Stimulated activated CD8-positive, alpha-beta memory T cell treated with anti-CD3 and anti-CD28 coated beads, Interleukin-15, amount 100 ng/mL, for 48 hours (primary cell): Measurements from ENCODE around the gene CBARP.

ENCODE experiments used
- DNase-seq, 2 donors: peaks; one replicate each; pipeline ENCODE4 v3.0.0-alpha.2; 2020; ENCODE audit warnings: low read depth in 2 of 2

The CBARP gene

DNA sequence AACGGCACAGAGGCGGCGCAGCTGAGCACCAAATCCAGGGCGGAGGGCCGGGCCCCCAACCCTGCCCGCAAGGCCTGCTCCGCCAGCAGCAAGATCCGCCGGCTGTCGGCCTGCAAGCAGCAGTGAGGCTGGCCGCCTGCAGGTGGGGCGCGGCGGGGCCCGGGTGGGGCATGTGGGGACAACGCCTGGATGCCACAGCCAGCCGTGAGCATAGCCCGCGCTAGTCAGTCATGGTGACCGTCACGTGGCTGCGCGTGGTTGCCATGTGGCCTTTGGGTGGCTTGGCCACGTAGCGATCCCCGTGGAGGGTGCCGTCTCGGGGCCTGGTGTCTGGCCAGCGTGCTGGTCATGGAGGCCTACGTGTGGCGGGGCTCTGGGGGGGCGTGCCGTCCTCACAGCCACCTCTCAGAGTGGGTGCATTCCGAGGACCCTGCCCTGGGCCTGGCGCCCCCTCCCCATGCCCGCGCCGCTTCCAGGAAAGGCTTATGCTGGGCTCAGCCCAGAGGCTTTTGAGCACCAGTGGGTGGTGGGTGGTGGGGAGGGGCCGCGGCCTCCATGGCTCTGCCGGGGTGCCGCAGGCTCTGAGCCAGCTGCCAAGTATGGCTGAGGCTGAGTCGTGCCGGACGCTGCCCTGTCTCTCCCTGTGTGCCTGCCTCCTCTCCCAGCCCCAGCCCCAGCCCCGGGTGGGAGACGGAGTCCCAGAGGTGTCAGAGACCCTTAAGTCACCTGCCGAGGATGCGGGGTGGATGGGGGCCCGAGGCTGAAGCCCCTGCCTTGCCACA is 11.1 kb downstream of the CBARP start:
- no peak for DNase-seq

DNA sequence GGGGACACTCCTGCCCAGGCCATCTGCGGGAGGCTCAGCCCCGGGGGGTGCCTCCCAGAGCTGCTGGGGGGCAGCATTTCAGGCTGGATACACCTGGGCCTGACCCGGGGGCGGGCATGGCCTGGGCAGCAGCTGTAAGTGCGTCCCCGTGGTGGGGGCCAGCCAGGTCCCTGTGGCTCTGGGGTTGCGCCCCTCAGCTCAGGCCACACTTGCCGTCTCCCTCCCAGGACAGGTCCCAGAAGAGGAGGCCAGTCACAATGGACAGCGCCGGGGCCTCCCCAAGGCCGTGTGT is 11.6 kb downstream of the CBARP start:
- no peak for DNase-seq

DNA sequence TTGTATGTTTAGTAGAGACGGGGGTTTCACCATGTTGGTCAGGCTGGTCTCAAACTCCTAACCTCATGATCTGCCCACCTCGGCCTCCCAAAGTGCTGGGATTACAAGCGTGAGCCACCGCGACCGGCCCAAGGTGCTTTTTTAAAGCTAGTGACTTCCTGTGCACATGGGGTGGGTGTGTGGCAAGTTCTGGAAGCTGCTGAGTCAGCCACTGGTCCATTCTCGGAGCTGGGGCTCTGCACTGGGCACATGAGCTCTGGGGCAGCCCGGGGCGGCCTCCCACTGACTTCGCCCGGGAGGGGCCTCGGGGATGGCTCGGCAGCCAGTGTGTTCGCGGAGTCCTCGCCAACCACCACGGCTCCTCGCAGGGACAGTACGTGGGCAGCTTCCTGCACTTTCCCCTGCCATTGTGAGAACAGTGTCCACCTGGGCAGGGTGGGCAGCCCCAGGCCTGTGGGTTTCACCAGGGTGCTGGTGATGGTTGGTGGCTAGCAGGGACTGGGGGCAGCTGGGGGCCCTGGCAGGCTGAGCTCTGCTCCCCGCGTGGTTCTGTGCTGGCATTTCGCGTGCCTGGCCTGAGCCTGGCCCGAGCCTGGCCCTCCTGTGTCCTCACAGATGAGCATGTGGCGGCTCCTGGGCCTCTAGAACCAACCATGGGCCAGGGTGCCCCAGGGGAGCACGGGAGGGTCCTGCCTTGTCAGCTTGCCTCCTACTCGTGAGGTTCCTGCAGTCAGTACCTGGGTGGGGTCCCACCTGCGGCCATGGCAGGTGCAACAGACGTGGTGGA is 12.2 kb downstream of the CBARP start:
- no peak for DNase-seq

DNA sequence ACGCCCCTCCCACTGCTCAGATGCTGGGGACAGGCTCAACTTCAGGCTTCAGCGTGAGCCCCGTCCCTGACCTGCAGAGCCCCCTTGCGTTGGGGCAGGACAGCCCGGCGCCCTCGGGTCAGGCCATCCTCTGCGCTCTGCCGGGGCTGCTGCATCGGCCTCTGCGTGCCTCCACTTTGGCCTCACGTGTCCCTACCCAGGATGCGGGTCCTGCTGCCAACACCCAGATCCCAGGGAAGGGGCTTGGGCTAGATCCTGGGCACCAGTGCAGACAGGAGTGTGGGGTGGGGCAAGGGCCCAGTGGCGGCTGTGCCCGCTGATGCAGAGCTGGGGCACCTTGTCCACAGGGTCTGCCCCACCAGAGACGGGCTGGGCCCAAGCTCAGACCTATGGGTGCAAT is 13.0 kb downstream of the CBARP start:
- no peak for DNase-seq

DNA sequence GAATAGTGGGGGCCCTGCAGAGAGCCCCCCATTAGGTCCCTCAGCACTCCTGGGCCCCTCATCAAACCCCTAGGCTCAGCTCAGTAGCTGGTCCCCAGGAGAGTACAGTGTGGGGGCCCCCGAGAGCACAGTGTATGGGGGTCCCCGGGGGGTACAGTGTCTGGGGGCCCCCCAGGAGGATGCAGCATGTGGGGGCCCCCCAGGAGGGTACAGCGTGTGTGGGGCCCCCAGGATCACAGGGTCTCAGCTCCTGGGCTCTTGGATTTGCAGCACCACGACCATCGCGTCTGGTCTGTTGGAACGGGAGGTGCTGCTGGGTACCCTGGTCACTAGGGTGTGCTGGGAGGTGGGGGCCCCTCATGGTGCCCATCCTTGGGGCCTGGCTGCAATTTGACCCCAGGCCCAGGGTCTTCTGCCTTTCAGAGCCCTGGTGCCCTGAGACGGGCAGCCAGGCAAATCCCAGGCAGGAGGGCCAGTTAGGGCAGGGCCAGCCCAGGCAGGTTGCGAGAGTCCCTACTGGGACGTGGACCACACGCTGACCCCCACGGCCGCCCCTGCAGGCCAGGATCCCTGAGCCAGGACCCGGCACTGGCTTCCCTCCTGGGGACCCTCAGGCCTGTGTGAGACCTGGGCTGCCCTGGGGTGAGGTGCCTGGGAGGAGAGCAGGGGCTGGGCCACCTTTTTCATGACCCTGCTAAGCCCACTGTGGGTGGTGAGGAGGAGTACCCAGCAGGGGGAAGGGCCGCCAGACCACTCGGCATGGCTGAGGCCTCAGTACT is 13.6 kb downstream of the CBARP start:
- no peak for DNase-seq

DNA sequence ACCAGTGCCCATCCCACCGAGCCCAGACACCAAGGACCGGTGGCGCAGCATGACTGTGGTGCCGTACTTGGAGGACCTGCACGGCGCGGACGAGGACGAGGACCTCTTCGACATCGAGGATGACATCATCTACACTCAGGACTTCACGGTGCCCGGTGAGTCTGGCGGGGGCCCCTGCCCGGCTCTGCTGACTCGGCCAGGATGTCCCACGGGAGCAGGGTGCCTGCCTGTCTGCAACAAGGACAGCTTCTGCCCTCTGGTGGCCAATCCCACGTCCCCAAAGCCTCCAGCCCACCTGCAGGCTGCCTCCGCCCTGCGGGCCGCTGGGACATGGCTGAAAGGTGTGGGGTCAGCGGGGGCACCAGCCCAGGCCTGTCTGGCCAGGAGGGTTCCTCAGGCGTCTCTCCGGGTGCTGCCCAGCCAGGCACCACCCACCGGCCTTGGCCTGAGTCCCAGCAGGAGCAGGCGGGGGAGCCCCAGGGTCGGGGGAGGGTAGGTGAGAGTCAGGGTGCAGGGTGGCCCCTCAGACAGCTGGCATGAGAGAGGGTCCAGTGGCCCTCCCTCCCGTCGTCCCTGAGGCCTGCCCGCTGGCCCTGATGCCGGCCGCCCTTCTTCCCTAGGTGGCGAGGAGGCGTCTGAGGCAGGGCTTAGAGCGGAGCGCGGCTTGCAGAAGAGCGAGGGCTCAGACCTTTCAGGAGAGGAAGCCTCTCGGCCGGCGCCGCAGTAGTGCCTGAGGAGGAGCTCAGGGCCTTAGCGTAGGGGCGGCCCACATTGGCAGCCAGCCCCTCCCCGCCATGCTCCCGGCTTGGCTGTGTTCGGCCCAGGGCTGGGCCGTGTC is 14.6 kb downstream of the CBARP start:
- no peak for DNase-seq

DNA sequence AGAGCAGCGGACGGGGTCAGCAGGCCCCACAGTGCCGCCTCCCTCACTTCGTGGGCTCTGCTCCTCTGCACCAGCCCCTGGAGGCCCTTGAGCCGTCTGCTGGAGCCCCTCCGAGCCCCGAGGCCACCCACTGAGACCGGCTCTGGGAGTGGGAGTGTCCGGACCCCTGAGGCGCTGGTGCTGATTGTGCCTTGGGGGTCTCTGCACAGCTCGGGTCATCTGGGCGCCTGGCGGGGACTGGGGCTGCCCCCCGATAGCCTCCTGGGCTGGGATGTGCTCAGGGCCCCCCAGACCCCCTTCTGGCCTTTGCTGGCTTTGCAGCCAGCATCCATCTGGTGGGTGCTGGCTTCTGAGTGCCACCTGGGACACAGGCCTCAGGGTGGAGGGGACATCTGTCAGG is 15.4 kb downstream of the CBARP start:
- no peak for DNase-seq

DNA sequence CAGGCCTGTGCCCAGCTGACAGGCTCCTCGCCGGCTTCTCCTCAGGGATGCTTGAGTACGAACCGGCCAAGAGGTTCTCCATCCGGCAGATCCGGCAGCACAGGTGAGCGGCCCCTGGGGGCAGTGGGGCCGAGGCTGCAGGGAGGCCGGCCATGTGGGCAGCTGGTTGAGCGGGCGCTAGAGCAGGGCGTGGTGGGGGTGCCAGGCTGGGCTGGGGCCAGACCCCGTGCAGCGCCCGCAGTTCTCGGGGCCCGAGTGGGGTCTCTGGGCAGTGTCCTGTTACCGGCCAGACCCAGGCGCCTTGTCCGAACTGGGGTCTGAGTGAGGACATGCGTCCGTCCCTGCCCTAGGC is 15.9 kb downstream of the CBARP start:
- no peak for DNase-seq

DNA sequence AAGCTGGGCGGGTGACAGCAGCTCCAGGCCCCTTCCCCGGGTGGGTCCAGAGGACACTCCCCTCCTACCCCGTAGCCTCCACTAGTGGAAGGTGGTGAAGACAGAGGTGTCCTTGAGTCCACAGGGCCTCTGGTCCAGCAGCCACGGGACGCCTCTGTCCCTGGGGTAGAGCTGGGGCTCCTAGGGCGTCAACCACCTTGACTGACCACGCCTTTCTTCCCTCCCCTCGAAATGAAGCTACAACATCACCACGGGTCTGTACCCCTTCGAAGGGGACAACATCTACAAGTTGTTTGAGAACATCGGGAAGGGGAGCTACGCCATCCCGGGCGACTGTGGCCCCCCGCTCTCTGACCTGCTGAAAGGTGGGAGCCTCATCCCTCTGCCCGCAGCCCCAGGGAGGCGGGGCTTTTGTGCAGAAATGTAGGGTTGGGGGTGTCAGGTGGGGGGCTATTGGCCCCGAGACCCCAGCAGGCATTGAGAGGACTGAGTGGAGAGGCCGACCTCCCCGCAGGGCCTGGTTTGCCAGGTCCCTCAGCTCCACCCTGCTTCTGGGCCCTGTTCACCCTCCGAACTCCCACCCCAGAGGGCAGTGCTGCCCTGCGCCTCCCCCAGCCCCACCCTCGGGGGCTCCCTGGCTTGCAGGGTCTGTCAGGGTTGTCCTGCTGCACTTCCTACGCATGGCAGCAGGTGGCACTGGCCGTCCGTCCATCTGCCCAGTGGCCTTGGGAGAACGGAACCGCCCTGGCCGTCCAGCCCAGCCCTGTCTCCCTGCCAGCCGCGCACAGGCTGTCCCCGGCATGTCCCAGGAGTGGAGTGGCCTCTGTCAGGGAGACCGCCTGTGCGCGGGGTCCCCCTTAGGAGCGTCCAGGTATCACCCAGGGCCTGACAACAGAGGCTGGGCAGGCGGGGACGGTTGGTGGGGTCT is 16.6 kb downstream of the CBARP start:
- no peak for DNase-seq

DNA sequence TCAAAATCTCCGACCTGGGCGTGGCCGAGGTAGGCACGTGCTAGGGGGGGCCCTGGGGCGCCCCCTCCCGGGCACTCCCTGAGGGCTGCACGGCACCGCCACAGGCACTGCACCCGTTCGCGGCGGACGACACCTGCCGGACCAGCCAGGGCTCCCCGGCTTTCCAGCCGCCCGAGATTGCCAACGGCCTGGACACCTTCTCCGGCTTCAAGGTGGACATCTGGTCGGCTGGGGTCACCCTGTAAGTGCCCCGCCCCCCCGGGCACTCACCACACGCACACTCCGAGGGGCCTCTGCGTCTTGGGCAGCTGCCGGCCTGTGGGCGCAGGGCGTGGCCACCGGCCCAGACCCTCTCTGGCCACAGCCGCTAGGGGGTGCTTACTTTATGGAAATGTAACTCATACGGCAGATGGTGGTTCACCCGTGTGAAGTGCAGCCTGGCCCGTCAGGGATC is 17.3 kb downstream of the CBARP start:
- no peak for DNase-seq

DNA sequence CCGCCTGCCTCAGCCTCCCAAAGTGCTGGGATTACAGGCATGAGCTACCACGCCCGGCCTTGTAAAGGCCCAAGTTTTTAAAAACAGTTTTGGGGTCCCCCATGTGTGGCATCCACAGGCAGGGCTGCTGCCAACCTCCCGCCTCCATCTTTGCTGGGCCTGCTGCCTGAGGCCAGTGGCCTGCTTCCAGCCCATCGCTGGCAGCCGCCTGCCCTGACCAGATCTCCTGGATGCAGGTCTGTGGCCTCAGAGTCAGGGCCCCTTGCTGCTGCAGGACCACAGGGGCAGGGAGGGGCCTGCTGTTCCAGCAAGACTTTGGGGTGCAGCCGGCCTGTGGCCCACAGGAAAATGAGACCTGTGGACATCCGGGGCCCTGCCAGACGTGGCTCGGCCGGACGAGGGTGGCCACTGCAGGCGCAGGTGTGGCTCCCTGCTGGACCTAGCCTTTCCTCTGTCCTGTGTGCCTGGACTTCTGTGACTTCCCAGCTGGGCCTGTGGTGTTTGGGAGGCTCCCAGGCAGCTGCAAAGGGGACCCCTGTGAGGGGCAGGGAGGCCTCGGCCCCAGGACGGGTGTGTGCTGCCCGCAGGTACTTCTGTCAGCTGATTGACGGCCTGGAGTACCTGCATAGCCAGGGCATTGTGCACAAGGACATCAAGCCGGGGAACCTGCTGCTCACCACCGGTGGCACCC is 17.9 kb downstream of the CBARP start:
- DNase-seq = no peak

DNA sequence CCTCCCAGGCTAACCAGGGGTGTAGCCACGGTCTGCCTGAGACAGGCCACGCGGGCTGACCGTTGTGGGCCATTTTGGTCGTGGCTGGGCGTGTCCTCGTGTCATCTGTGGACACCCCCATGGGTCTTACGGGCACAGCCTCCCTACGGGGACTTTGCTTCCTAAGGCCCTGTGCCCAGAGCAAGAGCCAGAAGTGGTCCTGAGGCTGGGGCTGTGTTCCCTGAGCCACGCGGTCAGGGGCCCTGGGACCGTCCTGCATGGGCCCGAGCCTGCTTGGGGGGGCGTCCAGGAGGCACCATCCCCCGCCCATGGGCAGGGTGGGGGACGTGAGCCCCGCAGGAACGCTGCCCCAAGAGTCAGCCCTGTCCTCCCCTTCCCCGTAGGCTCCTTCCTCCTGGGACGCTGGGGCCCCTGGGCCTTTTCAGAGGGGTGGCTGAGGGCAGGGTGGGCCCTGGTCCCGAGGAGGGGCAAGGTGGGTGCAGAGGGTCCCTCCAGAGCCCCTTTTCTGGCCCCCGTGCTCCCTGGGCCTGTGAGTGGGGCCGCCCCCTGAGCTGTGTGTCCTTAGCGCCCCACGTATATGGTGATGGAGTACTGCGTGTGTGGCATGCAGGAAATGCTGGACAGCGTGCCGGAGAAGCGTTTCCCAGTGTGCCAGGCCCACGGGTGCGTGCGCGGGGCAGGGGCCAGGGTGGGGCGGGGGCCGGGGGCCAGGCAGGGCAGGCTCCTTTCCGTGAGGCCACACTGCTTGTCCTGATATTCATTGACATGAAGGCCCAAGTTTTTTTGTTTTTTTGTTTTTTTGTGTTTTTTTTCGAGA is 18.8 kb downstream of the CBARP start:
- DNase-seq = no peak

DNA sequence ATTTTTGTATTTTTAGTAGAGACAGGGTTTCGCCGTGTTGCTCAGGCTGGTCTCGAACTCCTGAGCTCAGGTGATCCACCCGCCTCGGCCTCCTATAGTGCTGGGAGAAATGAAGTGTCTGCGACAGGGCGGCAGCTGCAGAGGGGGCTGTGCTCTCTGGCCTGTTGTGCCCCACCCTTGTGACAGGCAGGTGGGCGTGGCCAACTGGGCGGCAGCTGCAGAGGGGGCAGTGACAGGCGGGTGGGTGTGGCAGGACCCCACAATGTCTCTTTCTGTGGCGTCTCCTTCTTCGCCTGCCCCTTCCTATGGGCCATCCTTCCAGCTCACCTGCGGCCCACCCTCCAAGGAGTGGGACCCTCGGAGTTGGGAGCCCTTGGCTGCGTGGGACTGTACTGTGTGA is 20.4 kb downstream of the CBARP start:
- no peak for DNase-seq

DNA sequence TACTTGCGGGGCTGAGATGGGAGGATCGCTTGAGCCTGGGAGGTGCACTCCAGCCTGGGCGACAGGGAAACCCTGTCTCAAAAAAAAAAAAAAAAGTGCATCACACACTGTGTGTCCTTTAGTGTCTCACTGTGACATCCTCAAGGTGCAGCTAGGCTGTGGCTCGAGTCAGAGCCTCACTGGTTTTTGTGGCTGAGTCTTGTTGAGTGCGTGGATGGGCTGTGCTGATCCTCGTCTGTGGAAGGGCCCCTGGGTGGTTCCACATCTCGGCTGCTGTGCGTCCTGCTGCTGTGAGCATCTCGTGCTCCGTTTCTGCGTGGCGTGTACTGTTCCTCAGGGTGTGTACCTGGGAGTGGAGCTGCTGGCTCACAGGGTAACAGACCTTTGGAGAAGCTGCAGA is 21.0 kb downstream of the CBARP start:
- no peak for DNase-seq

DNA sequence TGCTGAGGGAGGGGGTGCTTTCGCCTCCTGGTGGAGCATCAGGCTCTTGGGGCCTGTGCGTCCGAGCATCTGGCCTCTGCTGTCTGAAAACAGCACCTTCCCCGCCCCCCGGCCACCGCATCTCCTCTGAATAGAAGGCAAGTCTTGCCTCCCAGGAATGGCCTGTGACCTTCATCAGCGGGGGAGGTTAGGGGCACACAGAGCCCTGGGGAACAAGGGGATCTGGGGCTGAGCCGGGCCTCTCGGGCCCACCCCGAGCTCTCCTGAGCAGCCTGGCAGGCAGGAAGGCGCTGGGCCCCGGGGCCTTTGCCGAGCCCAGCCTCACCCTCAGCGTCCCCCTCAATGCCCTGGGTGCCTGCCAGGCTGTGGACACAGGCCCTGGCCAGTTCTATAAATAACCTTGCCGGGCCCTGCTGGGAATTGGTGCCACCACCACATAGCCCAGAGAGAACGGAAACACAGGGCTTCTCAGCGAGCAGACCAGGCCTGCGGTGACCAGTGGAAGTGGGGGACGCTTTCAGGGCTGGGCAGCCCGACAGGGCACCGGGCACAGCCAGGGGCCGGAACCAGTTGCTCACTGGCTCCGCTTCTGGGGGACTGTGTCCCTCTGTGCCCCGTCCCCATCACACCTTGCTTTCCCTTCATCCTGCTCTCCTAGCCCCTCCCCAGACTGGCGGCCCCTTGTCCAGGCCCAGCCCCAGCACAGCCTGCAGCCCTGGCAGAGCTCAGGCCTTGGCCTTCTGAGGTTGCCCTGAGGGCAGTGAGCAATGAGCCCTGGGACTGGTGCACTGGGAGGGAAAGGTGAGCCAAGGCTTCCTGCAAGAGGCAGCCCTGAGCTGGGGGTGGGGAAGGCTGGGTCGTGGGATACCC is 22.7 kb downstream of the CBARP start:
- DNase-seq = no peak

DNA sequence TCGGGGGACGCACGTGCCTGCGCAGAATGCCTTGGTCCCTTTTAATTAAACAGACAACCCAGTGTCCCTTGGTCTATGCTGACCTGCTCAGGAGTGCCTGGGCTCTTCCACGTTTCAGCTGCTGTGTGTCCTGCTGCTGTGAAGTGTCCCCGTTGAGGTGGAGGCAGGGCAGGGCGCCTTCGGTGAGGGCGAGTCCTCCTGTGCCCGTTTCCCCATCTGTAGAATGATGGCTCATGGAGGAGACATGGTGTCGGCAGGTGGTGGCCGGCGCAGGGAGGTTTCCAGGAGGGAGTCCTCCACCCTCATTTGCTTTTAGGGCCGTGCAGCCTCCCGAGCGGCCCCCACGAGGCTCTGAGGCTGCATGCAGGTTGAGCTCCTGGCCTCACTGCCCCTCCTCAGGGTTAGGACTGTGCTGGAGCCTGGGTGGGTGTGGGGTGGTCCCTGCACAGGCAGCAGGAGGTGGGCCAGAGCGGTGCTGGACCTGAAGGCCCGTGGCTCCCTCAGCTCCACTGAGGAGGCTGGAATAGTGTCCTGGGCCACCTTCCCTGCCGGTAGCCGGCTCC is 23.4 kb downstream of the CBARP start:
- no peak for DNase-seq

DNA sequence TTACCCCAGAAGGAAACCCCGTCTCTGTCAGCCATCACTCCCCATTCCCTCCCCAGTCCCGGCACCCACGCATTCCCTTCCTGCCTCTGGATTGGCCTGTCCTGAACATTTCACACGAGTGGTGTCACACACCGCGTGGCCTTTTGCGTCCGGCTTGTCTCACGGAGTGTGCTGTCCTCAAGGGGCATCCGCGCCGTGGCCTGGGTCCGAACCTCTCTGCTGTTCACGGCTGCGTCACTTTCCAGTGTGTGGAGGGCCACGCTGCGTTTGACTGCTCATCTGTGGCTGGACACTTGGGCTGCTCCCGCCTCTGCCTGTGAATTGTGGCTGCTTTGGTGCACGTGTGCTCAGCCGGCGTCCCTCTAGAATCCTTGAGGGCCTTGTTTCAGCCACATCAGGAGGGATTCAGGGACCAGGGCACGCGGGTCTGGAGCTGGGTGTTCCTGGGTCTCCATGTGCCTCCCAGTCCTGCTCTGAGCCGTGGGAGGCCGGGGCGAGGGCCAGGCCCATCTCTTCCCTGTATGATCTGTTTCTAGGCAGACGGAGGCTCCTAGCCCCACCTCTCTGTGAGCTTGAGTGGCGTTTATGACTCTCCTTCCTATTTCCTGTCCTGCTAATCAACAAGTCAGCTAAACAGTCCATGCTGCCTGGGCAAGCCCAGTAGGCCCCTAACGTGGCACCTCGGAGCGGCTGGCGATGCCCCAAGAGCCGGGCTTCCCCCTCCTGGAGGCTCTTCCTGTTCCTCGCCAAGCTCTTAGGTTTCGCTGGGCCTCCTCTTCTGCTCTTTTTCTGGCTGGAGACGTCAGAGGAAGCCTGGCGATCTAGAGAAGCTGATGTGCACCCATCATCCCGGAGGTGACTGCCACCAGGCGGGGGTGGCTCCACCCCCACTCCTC is 24.2 kb downstream of the CBARP start:
- DNase-seq = no peak
